ENCODE results near the gene SLC29A3.
A peak's percentile ranks its signal among the peaks of the same experiment; 100 is the strongest.

SLC29A3 gene

GRCh38 chr10:71395621-71396020, 76.6 kb downstream of the SLC29A3 start:
- DNase-seq: no peak

GRCh38 chr10:71396084-71396710, 77.1 kb downstream of the SLC29A3 start:
- peak in 1 of 2 experiments; percentile 26 for DNase-seq

- DNase-seq: peak in 1 of 2 experiments; percentile 12
These were observed 77.7 kb downstream of the SLC29A3 start, which contains the start of gene CDH23 for GRCh38 chr10:71396711-71397295. CDH23 (plus strand) TSS chr10:71396920; CDS start chr10:71439832, 42,912 bp downstream.

GRCh38 chr10:71397296-71398212, 78.5 kb downstream of the SLC29A3 start:
- no peak for DNase-seq

GRCh38 chr10:71398976-71399375, 79.9 kb downstream of the SLC29A3 start:
- no peak for DNase-seq

- DNase-seq: no peak
These were observed 80.9 kb downstream of the SLC29A3 start for GRCh38 chr10:71399946-71400345.

- no peak for DNase-seq
These were observed 82.0 kb downstream of the SLC29A3 start for GRCh38 chr10:71401056-71401455.

GRCh38 chr10:71402005-71402404, 82.9 kb downstream of the SLC29A3 start:
- no peak for DNase-seq

- no peak for DNase-seq
These were observed 85.6 kb downstream of the SLC29A3 start for GRCh38 chr10:71404503-71405295.

- no peak for DNase-seq
These were observed 87.8 kb downstream of the SLC29A3 start for GRCh38 chr10:71406878-71407277.

GRCh38 chr10:71408436-71409225, 89.6 kb downstream of the SLC29A3 start:
- DNase-seq: no peak

- no peak for DNase-seq
These were observed 90.6 kb downstream of the SLC29A3 start for GRCh38 chr10:71409516-71410104.

All from AML-193 (cell line).